COR-L47 (cell line): ENCODE measurements around the gene FBXO3.
"Not testable (repeated sequence)": the region's sequence is repeated elsewhere in the genome, so short reads cannot be mapped to it uniquely, and the experiment has no call there.

ENCODE experiments used
- DNase-seq: peaks from one replicate; lab custom pipeline; 2025; lab: John Stamatoyannopoulos, UW

FBXO3 gene

GRCh38 chr11:33727539-33727938 is 46.8 kb downstream of the FBXO3 start:
- not testable (repeated sequence) for DNase-seq

- no peak for DNase-seq
Observed at GRCh38 chr11:33725496-33725895, 48.8 kb downstream of the FBXO3 start.

- DNase-seq, result no peak
Observed at GRCh38 chr11:33724644-33725035, 49.7 kb downstream of the FBXO3 start.

- DNase-seq, result no peak
Observed at GRCh38 chr11:33723238-33723881, 51.0 kb downstream of the FBXO3 start.

- DNase-seq, result no peak
Observed at GRCh38 chr11:33722590-33723234, 51.6 kb downstream of the FBXO3 start.

GRCh38 chr11:33721984-33722383 is 52.3 kb downstream of the FBXO3 start:
- no peak for DNase-seq

- DNase-seq, result no peak
Observed at GRCh38 chr11:33721426-33721825, 52.9 kb downstream of the FBXO3 start.

- no peak for DNase-seq
Observed at GRCh38 chr11:33719587-33719986, 54.7 kb downstream of the FBXO3 start.

- DNase-seq, result no peak
Observed at GRCh38 chr11:33718440-33718839, 55.9 kb downstream of the FBXO3 start.

- DNase-seq, result no peak
Observed at GRCh38 chr11:33716243-33716642, 58.1 kb downstream of the FBXO3 start.

- DNase-seq, result no peak
Observed at GRCh38 chr11:33713856-33714398, 60.4 kb downstream of the FBXO3 start.

GRCh38 chr11:33713151-33713855 is 61.0 kb downstream of the FBXO3 start:
- DNase-seq, result no peak

- no peak for DNase-seq
Observed at GRCh38 chr11:33712436-33712835, 61.9 kb downstream of the FBXO3 start.

GRCh38 chr11:33709466-33709865 is 64.9 kb downstream of the FBXO3 start:
- no peak for DNase-seq

GRCh38 chr11:33708985-33709384 is 65.3 kb downstream of the FBXO3 start:
- DNase-seq, result no peak

GRCh38 chr11:33707831-33708230 is 66.5 kb downstream of the FBXO3 start:
- not testable (repeated sequence) for DNase-seq

- no peak for DNase-seq
Observed at GRCh38 chr11:33706966-33707365, 67.4 kb downstream of the FBXO3 start.

GRCh38 chr11:33706546-33706945 is 67.8 kb downstream of the FBXO3 start:
- no peak for DNase-seq

GRCh38 chr11:33704240-33705002 is 69.9 kb downstream of the FBXO3 start:
- DNase-seq, result no peak

- DNase-seq, result no peak
Observed at GRCh38 chr11:33703788-33704187, 70.5 kb downstream of the FBXO3 start.

GRCh38 chr11:33703234-33703633 is 71.1 kb downstream of the FBXO3 start:
- DNase-seq, result no peak
